Glutamatergic neuron (in vitro differentiated cells): ENCODE results near the gene CCNT1. TPM values are rescaled to one million over a fixed set of nuclear protein-coding genes. Genes with fewer than 3 reads are reported as not detected.
"Not testable (repeated sequence)": the region's sequence is repeated elsewhere in the genome, so short reads cannot be mapped to it uniquely, and the experiment has no call there.

Source experiments
- DNase-seq: peaks from one replicate; pipeline ENCODE4 v3.0.0; 2022
- H3K27ac Mint-ChIP-seq: one replicate; pipeline ENCODE4 v1.8.0; 2020; ENCODE audit warnings: mild to moderate bottlenecking, mixed read lengths, inconsistent platforms; ENCODE audit not compliant: unreplicated experiment
- H3K27me3 Mint-ChIP-seq: one replicate; pipeline ENCODE4 v1.8.0; 2020; ENCODE audit warnings: mild to moderate bottlenecking, moderate library complexity, mixed read lengths, inconsistent platforms; ENCODE audit not compliant: unreplicated experiment
- H3K36me3 Mint-ChIP-seq: one replicate; pipeline ENCODE4 v1.8.0; 2020; ENCODE audit warnings: mild to moderate bottlenecking, mixed read lengths, inconsistent platforms; ENCODE audit not compliant: unreplicated experiment
- H3K4me1 Mint-ChIP-seq: one replicate; pipeline ENCODE4 v1.8.0; 2020; ENCODE audit warnings: mild to moderate bottlenecking, low read depth, mixed read lengths, inconsistent platforms; ENCODE audit not compliant: unreplicated experiment
- H3K4me3 Mint-ChIP-seq: one replicate; pipeline ENCODE4 v1.8.0; 2020; ENCODE audit warnings: mild to moderate bottlenecking, mixed read lengths, inconsistent platforms; ENCODE audit not compliant: unreplicated experiment
- H3K9me3 Mint-ChIP-seq: one replicate; pipeline ENCODE4 v1.8.0; 2020; ENCODE audit warnings: mild to moderate bottlenecking, moderate library complexity, mixed read lengths, inconsistent platforms; ENCODE audit not compliant: unreplicated experiment
- CTCF ChIP-seq: fragments of 200-600 bp; sonication (generic); IDR thresholded peaks from one replicate; pipeline ENCODE4 v1.5.0; 2021; ENCODE audit not compliant: partially characterized antibody, unreplicated experiment
- total RNA-seq: library from RNA; stranded (reverse); fragmentation: NEBNext Ultra II Directional; extraction: Animal tissue kit (Norgen Biotek cat#: 25700); gene quantifications from one replicate; pipeline ENCODE4 v1.2.1, GENCODE V29; 2021; ENCODE audit not compliant: unreplicated experiment

CCNT1 gene
- total RNA-seq, 1 donor from 2014 or later = 42.5 TPM

GRCh38 chr12:48659863-48660262 lies 56.6 kb downstream of the CCNT1 start:
- no peak for DNase-seq
- Mint-ChIP-seq H3K9me3 (peaks cover 2% of the 10 kb centered on the region), H3K27ac (no peak overlapping the region), H3K4me3 (no peak overlapping the region), H3K36me3 (no peaks in the 10 kb centered on the region), H3K27me3 (no peaks in the 10 kb centered on the region), H3K4me1 (no peaks in the 10 kb centered on the region)
- TF ChIP-seq CTCF = no peak

- Mint-ChIP-seq H3K4me3 (no peak overlapping the region), H3K4me1 (no peaks in the 10 kb centered on the region), H3K27me3 (no peaks in the 10 kb centered on the region), H3K36me3 (no peaks in the 10 kb centered on the region), H3K9me3 (no peaks in the 10 kb centered on the region), H3K27ac (no peak overlapping the region)
- no peak for DNase-seq
- no peak for TF ChIP-seq CTCF
Observed at GRCh38 chr12:48651681-48652080, 64.8 kb downstream of the CCNT1 start.

GRCh38 chr12:48645354-48645753 lies 71.2 kb downstream of the CCNT1 start:
- not testable (repeated sequence) for DNase-seq, H3K4me1 Mint-ChIP-seq, H3K4me3 Mint-ChIP-seq, H3K27me3 Mint-ChIP-seq, H3K27ac Mint-ChIP-seq, H3K9me3 Mint-ChIP-seq
- H3K36me3 Mint-ChIP-seq = peaks cover 25% of the 10 kb centered on the region

- Mint-ChIP-seq H3K9me3 (peaks cover 11% of the 10 kb centered on the region), H3K4me3 (no peak overlapping the region), H3K27ac (no peak overlapping the region), H3K27me3 (peaks cover 3% of the 10 kb centered on the region), H3K36me3 (peaks cover 32% of the 10 kb centered on the region), H3K4me1 (no peaks in the 10 kb centered on the region)
- no peak for TF ChIP-seq CTCF
- no peak for DNase-seq
Observed at GRCh38 chr12:48643011-48643410, 73.5 kb downstream of the CCNT1 start.

- peaks cover 32% of the 10 kb centered on the region for H3K36me3 Mint-ChIP-seq
Observed at GRCh38 chr12:48641752-48642555, 74.6 kb downstream of the CCNT1 start.

GRCh38 chr12:48640854-48641253 lies 75.7 kb downstream of the CCNT1 start:
- no peak for TF ChIP-seq CTCF
- Mint-ChIP-seq H3K4me3 (no peak overlapping the region), H3K4me1 (no peaks in the 10 kb centered on the region), H3K27ac (no peak overlapping the region), H3K9me3 (peaks cover 11% of the 10 kb centered on the region), H3K27me3 (peaks cover 3% of the 10 kb centered on the region), H3K36me3 (peaks cover 32% of the 10 kb centered on the region)
- no peak for DNase-seq

More at GRCh38 chr12:48641752-48642555, 74.6 kb downstream of the CCNT1 start:
- H3K27me3 Mint-ChIP-seq, H3K27ac Mint-ChIP-seq, DNase-seq, H3K4me3 Mint-ChIP-seq, H3K4me1 Mint-ChIP-seq: not testable (repeated sequence)
- H3K9me3 Mint-ChIP-seq = peaks cover 11% of the 10 kb centered on the region
